HepG2 (cell line): ENCODE results near the gene CDK15.

Experiments
- GABPA ChIP-seq, 2 experiments: IDR thresholded peaks; 2 replicates each; pipeline ENCODE4 v1.6.1; 2011 to 2016; ENCODE audit warnings: low read depth in 2 of 2, low read length in 1 of 2, missing biosample characterization in 1 of 2, missing genetic modification characterization in 1 of 2
- JUNB ChIP-seq: sonication (generic); formaldehyde crosslinking; IDR thresholded peaks from 2 replicates; pipeline ENCODE4 v1.8.0; 2022; ENCODE audit warnings: missing genetic modification reagents, mild to moderate bottlenecking, borderline replicate concordance
- SNRNP70 ChIP-seq: fragments of 200-400 bp; formaldehyde crosslinking; IDR thresholded peaks from 2 replicates; pipeline ENCODE4 v1.6.1; 2017; ENCODE audit warnings: mild to moderate bottlenecking, low read depth, low read length, moderate library complexity
- TF ChIP-seq, protein P1 (sequence below): sonication (generic); formaldehyde crosslinking; IDR thresholded peaks from 2 replicates; pipeline ENCODE4 v1.5.0; 2020; ENCODE audit warnings: mild to moderate bottlenecking, missing genetic modification reagents, moderate library complexity
- TF ChIP-seq, protein P2 (sequence below): IDR thresholded peaks from 2 replicates; pipeline ENCODE4 v1.6.1; 2012; ENCODE audit warnings: inconsistent platforms

DNA sequence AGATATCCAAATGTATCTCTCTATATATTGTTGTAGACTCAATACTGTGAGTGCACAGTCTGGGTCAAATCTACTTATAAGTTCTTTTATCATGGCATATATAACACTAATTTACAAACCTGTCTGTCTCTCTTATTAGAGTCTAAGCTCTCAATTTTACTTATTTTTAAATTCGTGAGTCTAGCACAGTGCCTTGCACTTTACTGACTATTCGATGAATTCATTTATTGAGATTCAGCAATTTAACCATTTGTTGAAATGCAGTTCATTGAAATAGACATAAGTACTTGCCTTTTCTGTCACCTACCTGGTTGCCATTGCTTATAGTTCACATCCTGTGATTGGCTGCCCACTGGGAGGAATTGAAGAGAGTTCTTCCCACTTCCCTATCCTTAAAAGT, 15.3 kb upstream of the CDK15 start:
- TF ChIP-seq, protein P1, sequence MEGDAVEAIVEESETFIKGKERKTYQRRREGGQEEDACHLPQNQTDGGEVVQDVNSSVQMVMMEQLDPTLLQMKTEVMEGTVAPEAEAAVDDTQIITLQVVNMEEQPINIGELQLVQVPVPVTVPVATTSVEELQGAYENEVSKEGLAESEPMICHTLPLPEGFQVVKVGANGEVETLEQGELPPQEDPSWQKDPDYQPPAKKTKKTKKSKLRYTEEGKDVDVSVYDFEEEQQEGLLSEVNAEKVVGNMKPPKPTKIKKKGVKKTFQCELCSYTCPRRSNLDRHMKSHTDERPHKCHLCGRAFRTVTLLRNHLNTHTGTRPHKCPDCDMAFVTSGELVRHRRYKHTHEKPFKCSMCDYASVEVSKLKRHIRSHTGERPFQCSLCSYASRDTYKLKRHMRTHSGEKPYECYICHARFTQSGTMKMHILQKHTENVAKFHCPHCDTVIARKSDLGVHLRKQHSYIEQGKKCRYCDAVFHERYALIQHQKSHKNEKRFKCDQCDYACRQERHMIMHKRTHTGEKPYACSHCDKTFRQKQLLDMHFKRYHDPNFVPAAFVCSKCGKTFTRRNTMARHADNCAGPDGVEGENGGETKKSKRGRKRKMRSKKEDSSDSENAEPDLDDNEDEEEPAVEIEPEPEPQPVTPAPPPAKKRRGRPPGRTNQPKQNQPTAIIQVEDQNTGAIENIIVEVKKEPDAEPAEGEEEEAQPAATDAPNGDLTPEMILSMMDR (CRISPR knock-in tag) = no peak
- TF ChIP-seq SNRNP70 (no peak), GABPA (IDR thresholded peaks at IDR 0.05; ENCODE audit: low read depth, low read length) (no peak), GABPA (CRISPR knock-in tag; IDR thresholded peaks at IDR 0.05; ENCODE audit: low read depth) (no peak), JUNB (CRISPR knock-in tag) (no peak)
- TF ChIP-seq, protein P2, sequence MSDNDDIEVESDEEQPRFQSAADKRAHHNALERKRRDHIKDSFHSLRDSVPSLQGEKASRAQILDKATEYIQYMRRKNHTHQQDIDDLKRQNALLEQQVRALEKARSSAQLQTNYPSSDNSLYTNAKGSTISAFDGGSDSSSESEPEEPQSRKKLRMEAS = no peak
